Right lung (tissue), 5 donors: Measurements from ENCODE around the gene C3orf22. TPM values are rescaled to one million over a fixed set of nuclear protein-coding genes. Genes with fewer than 3 reads are reported as not detected.
"Not testable (repeated sequence)": the region's sequence is repeated elsewhere in the genome, so short reads cannot be mapped to it uniquely, and the experiment has no call there.

Experiments
- DNase-seq, 2 donors: peaks; one replicate each; pipeline ENCODE4 v3.0.0-alpha.2; 2013
- polyA plus RNA-seq, 5 donors: library from polyadenylated mRNA; unstranded; fragments of 120-200 nt; gene quantifications; one replicate each; pipeline versions ENCODE4 v1.2.1 to v1.2.3, GENCODE V29; 2013; ENCODE audit warnings: inconsistent platforms in 1 of 5, low replicate concordance in 1 of 5; ENCODE audit not compliant: insufficient read length in 5 of 5, insufficient read depth in 1 of 5

C3orf22 gene
- polyA plus RNA-seq, 5 donors, result 0.06 to 0.15 (median 0.14) TPM; not detected in 2

GRCh38 chr3:126543457-126544061, 15.2 kb downstream of the C3orf22 start:
- no peak for DNase-seq

- no peak for DNase-seq
Measured at GRCh38 chr3:126542340-126543241, 16.1 kb downstream of the C3orf22 start.

GRCh38 chr3:126541628-126542339, 16.9 kb downstream of the C3orf22 start:
- DNase-seq, result no peak

GRCh38 chr3:126540951-126541627, 17.6 kb downstream of the C3orf22 start:
- no peak for DNase-seq

GRCh38 chr3:126540342-126540849, 18.3 kb downstream of the C3orf22 start:
- DNase-seq, result no peak

- DNase-seq, result no peak
Measured at GRCh38 chr3:126539558-126540250, 19.0 kb downstream of the C3orf22 start.

GRCh38 chr3:126538966-126539365, 19.8 kb downstream of the C3orf22 start:
- DNase-seq, result no peak

GRCh38 chr3:126538316-126538715, 20.4 kb downstream of the C3orf22 start:
- no peak for DNase-seq

- DNase-seq, result no peak
Measured at GRCh38 chr3:126537730-126538281, 20.9 kb downstream of the C3orf22 start.

- DNase-seq, result no peak
Measured at GRCh38 chr3:126537116-126537729, 21.5 kb downstream of the C3orf22 start.

GRCh38 chr3:126536126-126536525, 22.6 kb downstream of the C3orf22 start:
- DNase-seq, result no peak

GRCh38 chr3:126535636-126536035, 23.1 kb downstream of the C3orf22 start:
- DNase-seq, result no peak

GRCh38 chr3:126534716-126535115, 24.0 kb downstream of the C3orf22 start:
- not testable (repeated sequence) for DNase-seq

- no peak for DNase-seq
Measured at GRCh38 chr3:126533506-126533905, 25.2 kb downstream of the C3orf22 start.

GRCh38 chr3:126531051-126531330, 27.7 kb downstream of the C3orf22 start:
- DNase-seq, result no peak

- no peak for DNase-seq
Measured at GRCh38 chr3:126530171-126531050, 28.3 kb downstream of the C3orf22 start.

GRCh38 chr3:126529585-126530170, 29.1 kb downstream of the C3orf22 start:
- DNase-seq, result no peak

- no peak for DNase-seq
Measured at GRCh38 chr3:126528800-126529541, 29.8 kb downstream of the C3orf22 start.
